Activated gamma-delta T cell (primary cell): ENCODE results near the gene LHX4.

Source experiments
- DNase-seq: peaks from one replicate; lab custom pipeline; 2025; lab: John Stamatoyannopoulos, UW

LHX4 gene

GRCh38 chr1:180271272-180272255, 41.5 kb downstream of the LHX4 start:
- no peak for DNase-seq

GRCh38 chr1:180272395-180272794, 42.3 kb downstream of the LHX4 start:
- DNase-seq, result no peak

DNA sequence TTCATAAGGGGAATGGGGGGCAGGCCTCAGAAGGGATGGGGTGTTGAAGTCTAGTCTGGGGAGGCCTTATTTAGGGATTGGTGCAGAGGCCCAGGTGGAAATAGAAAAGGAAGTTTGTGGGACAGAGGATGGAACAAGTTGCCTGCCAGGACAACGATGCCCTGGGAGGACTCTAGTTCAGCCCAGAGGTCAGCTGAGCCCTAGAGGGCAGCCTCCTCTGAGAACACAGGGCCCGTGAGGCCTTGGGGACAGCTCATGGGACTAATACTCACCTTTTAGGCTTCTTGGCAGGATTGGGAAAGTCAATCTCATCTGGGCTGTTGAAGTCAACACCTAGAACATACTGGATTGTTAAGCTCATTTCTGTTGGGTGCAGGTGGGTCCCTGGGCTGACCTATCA, 43.0 kb downstream of the LHX4 start:
- DNase-seq, result no peak

- no peak for DNase-seq
These were observed 44.2 kb downstream of the LHX4 start for GRCh38 chr1:180274221-180274620.

DNA sequence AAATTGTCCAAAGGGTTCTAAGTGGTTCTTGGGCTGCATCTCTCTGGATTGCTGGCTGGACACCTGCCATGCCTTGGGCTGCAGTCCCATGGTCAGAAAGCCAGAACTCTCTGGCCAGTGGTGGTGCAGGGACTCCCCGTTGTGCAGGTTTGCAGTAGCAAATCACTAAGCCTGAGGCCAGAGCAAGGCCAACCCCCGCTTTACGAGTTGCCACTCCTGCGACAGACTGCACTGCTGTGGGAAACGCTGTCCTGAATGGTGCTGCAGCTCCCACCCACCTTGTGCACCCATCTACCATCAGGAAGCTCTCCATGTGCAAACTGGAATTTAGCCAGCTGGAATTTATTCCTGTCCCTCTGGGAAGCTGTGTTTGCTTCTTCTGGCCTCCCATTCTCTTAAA, 45.7 kb downstream of the LHX4 start:
- no peak for DNase-seq

DNA sequence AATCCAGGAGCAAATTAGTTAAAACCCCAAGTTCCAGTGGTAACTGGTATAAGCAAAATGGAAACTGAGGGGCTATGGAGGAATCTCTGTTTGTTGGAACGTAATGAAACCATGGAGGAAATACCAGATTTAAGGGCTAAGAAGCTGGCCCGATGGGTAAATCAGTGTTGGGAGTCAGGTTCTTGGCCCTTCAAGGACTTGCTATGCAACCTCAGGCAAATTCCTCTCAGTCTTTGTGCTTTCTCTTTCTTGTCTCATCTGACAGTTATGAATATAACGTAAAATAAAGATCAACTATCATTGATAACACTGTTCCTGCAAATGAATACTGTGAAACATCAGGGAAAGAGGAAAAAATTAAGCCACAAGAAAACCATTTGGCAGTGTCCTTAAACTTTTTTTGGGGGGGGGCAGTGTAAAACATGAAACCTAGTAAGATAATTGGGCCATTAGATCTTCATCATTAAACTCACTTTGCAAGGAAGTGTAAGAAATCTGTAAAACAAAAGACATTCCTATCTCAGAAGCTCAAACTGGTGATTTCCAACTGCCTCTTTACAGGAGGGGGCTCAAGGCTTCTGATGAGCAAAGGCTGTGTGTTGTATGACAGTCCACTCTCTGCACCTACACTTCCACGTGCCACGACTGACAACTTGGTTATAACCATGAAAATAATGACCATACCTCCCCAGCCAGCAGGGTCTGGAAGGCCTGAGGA, 47.6 kb downstream of the LHX4 start:
- no peak for DNase-seq

DNA sequence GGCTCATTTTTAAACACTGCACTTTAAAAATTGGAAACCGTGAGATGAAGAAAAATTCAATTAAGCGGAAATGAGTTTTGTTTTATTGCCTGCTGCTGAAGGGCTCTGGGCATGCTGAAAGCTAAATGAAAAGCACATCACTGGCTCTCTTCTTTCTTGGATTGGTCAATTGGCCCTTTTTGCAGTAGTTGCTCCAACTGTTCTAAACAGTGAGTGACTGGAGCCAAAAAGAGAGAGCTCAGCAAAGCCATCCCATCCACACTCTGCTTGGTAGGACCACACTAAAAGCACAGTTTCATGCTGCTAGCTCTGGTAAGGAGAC, 48.1 kb downstream of the LHX4 start:
- no peak for DNase-seq

DNA sequence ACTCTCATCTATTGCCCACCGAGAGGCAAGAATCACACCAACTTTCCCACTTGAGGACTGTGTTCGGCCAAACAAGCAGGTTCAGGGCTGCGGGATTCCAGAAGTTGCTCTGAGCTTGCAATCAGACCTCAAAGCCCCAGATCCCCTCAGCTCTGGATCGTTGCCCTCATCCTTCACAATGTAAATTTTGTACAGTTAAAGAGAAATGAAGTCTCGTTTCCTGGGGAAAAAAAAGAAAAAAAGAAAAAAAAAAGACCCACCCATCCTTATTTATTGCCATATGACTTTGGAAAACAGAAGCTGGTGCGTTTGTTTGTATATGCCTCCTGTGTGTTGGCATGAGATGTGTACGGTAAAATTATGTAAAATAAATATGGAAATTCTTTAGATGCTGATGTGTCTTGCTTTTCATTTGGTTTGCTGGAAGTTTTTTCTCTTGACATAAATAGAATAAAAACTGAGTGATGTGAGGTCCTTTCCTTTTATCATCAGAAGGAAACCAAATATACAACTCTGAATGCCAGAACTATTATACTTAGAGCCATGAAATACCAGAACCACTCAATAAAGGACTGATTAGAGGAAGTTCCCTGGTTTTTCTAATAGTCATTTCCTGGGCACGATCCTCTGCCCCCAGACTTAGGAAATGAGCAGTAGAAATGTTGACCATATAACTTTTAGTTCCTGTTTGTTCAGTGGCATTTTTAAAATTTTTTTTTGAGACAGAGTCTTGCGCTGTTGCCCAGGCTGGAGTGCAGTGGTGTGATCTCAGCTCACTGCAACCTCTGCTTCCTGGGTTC, 48.7 kb downstream of the LHX4 start:
- DNase-seq, result no peak

- no peak for DNase-seq
These were observed 49.6 kb downstream of the LHX4 start for GRCh38 chr1:180279651-180280050.

GRCh38 chr1:180280617-180281016, 50.6 kb downstream of the LHX4 start:
- DNase-seq, result no peak

DNA sequence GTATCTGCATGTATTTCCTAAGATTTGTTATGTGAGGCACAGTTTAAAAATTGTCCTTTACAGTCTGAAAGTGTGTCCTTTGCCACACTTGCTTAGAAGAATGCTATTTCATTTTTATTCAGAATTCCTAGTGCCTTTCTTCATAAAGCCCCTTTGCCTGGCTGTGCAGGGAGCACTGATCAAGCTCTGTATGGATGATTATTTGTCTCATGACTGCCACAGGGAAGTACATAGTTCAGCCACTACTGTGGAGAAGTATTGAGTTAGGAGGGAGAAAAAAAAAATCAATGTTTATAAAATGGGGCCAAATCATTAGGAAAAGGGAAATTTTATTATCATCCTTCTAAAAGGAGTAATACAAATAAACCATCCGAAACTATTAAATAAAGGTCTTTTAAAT, 51.4 kb downstream of the LHX4 start:
- no peak for DNase-seq

- no peak for DNase-seq
These were observed 52.5 kb downstream of the LHX4 start for GRCh38 chr1:180282401-180283044.

- no peak for DNase-seq
These were observed 53.0 kb downstream of the LHX4 start for GRCh38 chr1:180283098-180283497.

GRCh38 chr1:180286417-180286816, 56.4 kb downstream of the LHX4 start:
- DNase-seq, result no peak

GRCh38 chr1:180287988-180288705, 58.1 kb downstream of the LHX4 start:
- no peak for DNase-seq

GRCh38 chr1:180288940-180289339, 58.9 kb downstream of the LHX4 start:
- no peak for DNase-seq

- DNase-seq, result no peak
These were observed 60.4 kb downstream of the LHX4 start for GRCh38 chr1:180290265-180291001.

GRCh38 chr1:180291004-180291403, 60.9 kb downstream of the LHX4 start:
- DNase-seq, result no peak

- DNase-seq, result no peak
These were observed 64.6 kb downstream of the LHX4 start for GRCh38 chr1:180294711-180295110.

- no peak for DNase-seq
These were observed 65.9 kb downstream of the LHX4 start for GRCh38 chr1:180295999-180296398.
